Progenitor cell of endocrine pancreas (in vitro differentiated cells): ENCODE data around the gene ZBTB49. TPM values are rescaled to one million over a fixed set of nuclear protein-coding genes. Genes with fewer than 3 reads are reported as not detected.

Experiments
- DNase-seq: peaks from one replicate; pipeline ENCODE4 v3.0.0; 2021; ENCODE audit warnings: low spot score; ENCODE audit not compliant: unreplicated experiment
- H3K27ac Mint-ChIP-seq: 2 replicates; pipeline ENCODE4 v1.8.0; 2021; ENCODE audit warnings: mild to moderate bottlenecking, moderate library complexity, mixed read lengths
- H3K27me3 Mint-ChIP-seq: 2 replicates; pipeline ENCODE4 v1.8.0; 2021; ENCODE audit warnings: mixed read lengths
- H3K36me3 Mint-ChIP-seq: 2 replicates; pipeline ENCODE4 v1.8.0; 2022; ENCODE audit warnings: mixed read lengths; ENCODE audit not compliant: insufficient read depth
- H3K4me1 Mint-ChIP-seq: 2 replicates; pipeline ENCODE4 v1.8.0; 2021; ENCODE audit warnings: low read depth, mixed read lengths
- H3K4me3 Mint-ChIP-seq: 2 replicates; pipeline ENCODE4 v1.8.0; 2021; ENCODE audit warnings: low read depth, mild to moderate bottlenecking, moderate library complexity, mixed read lengths
- H3K9me3 Mint-ChIP-seq: 2 replicates; pipeline ENCODE4 v1.8.0; 2021; ENCODE audit warnings: low read depth, mixed read lengths
- total RNA-seq: library from RNA; stranded (reverse); gene quantifications from 2 replicates; pipeline ENCODE4 v1.2.1, GENCODE V29; 2021
- TF ChIP-seq, protein P1 (sequence below): fragments of 200-600 bp; sonication (generic); IDR thresholded peaks from one replicate; pipeline ENCODE4 v1.5.0; 2021; ENCODE audit warnings: antibody characterized with exemption, mild to moderate bottlenecking; ENCODE audit not compliant: unreplicated experiment

ZBTB49 gene
- total RNA-seq, 1 donor from 2014 or later, result 12.5 TPM

- no peak overlapping the region for H3K4me3 Mint-ChIP-seq
- no peak overlapping the region for H3K27ac Mint-ChIP-seq
- no peak for DNase-seq
- H3K27me3 Mint-ChIP-seq, result no peaks in the 10 kb centered on the region
- H3K4me1 Mint-ChIP-seq, result no peaks in the 10 kb centered on the region
- H3K36me3 Mint-ChIP-seq, result peaks cover 3% of the 10 kb centered on the region
- TF ChIP-seq, protein P1, sequence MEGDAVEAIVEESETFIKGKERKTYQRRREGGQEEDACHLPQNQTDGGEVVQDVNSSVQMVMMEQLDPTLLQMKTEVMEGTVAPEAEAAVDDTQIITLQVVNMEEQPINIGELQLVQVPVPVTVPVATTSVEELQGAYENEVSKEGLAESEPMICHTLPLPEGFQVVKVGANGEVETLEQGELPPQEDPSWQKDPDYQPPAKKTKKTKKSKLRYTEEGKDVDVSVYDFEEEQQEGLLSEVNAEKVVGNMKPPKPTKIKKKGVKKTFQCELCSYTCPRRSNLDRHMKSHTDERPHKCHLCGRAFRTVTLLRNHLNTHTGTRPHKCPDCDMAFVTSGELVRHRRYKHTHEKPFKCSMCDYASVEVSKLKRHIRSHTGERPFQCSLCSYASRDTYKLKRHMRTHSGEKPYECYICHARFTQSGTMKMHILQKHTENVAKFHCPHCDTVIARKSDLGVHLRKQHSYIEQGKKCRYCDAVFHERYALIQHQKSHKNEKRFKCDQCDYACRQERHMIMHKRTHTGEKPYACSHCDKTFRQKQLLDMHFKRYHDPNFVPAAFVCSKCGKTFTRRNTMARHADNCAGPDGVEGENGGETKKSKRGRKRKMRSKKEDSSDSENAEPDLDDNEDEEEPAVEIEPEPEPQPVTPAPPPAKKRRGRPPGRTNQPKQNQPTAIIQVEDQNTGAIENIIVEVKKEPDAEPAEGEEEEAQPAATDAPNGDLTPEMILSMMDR, result no peak
- no peaks in the 10 kb centered on the region for H3K9me3 Mint-ChIP-seq
Observed at GRCh38 chr4:4308800-4309441, 18.9 kb downstream of the ZBTB49 start.

GRCh38 chr4:4311193-4311592 lies 21.1 kb downstream of the ZBTB49 start:
- no peak overlapping the region for H3K27ac Mint-ChIP-seq
- no peaks in the 10 kb centered on the region for H3K27me3 Mint-ChIP-seq
- H3K9me3 Mint-ChIP-seq, result no peaks in the 10 kb centered on the region
- no peaks in the 10 kb centered on the region for H3K4me1 Mint-ChIP-seq
- no peak for DNase-seq
- no peak overlapping the region for H3K4me3 Mint-ChIP-seq
- TF ChIP-seq, protein P1, result no peak
- H3K36me3 Mint-ChIP-seq, result peaks cover 3% of the 10 kb centered on the region

- H3K27ac Mint-ChIP-seq, result no peak overlapping the region
- TF ChIP-seq, protein P1, result no peak
- no peak for DNase-seq
- H3K9me3 Mint-ChIP-seq, result no peaks in the 10 kb centered on the region
- no peaks in the 10 kb centered on the region for H3K4me1 Mint-ChIP-seq
- H3K36me3 Mint-ChIP-seq, result no peaks in the 10 kb centered on the region
- no peaks in the 10 kb centered on the region for H3K27me3 Mint-ChIP-seq
- H3K4me3 Mint-ChIP-seq, result no peak overlapping the region
Observed at GRCh38 chr4:4315461-4316149, 25.6 kb downstream of the ZBTB49 start.

DNA sequence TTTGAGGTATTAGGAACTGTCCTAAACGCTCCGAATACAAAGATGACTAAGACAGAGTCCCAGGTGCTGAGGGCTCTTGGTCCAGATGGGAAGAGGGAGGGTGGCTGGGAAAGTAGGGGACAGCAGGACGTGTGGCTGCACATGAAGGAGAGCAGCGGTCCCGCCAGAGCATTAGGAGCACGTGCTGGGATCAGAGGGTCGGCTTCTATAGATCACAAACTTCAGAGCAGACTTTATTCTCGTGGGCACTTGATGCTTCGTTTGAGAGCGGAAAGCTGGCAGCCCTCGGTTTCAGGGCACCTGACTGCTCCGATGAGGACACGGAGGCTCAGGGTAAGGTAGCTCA lies 26.1 kb downstream of the ZBTB49 start:
- no peaks in the 10 kb centered on the region for H3K4me1 Mint-ChIP-seq
- DNase-seq, result no peak
- H3K27me3 Mint-ChIP-seq, result no peaks in the 10 kb centered on the region
- no peak overlapping the region for H3K4me3 Mint-ChIP-seq
- peaks cover 2% of the 10 kb centered on the region for H3K36me3 Mint-ChIP-seq
- TF ChIP-seq, protein P1, result no peak
- H3K27ac Mint-ChIP-seq, result no peak overlapping the region
- no peaks in the 10 kb centered on the region for H3K9me3 Mint-ChIP-seq

- H3K4me1 Mint-ChIP-seq, result no peaks in the 10 kb centered on the region
- no peak overlapping the region for H3K4me3 Mint-ChIP-seq
- no peaks in the 10 kb centered on the region for H3K27me3 Mint-ChIP-seq
- no peak for DNase-seq
- no peak overlapping the region for H3K27ac Mint-ChIP-seq
- no peaks in the 10 kb centered on the region for H3K9me3 Mint-ChIP-seq
- TF ChIP-seq, protein P1, result no peak
- H3K36me3 Mint-ChIP-seq, result peaks cover 8% of the 10 kb centered on the region
Observed at GRCh38 chr4:4317496-4318232, 27.6 kb downstream of the ZBTB49 start.
